Measurements from ENCODE around the gene NR2E3. TPM values are rescaled to one million over a fixed set of nuclear protein-coding genes. Genes with fewer than 3 reads are reported as not detected.

NR2E3 gene
- total and polyA plus RNA-seq, 7 donors: 0.14 to 5.4 (median 0.47) TPM; not detected in 4

DNA sequence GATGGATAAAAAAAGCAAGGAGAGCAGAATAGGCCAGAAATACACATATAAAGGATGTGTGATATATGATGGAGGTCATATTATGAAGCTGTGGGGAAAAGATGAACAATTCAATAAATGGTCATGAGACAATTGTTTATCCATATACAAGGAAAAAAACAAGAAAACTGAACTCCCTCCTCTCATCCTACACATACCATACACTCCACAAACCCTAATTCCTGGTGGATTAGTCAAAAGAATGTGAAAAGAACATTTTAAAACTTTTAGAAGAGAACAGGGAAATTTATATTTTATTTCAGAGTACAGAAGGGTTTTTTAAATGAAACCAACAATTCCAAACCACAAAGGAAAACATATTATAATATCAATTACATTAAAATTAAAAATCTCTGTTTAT, 34.5 kb upstream of the NR2E3 start:
- Histone ChIP-seq H3K4me1 (no peaks in the 10 kb centered on the region), H3K27me3 (no peaks in the 10 kb centered on the region), H3K27ac (no peak overlapping the region), H3K36me3 (no peaks in the 10 kb centered on the region), H3K4me3 (no peak overlapping the region), H3K9me3 (no peaks in the 10 kb centered on the region)
- no peak for DNase-seq
- intact Hi-C loops (cut with DNase I): no loop called here
- TF ChIP-seq POLR2AphosphoS5 (IDR thresholded peaks at IDR 0.05): no peak
- TF ChIP-seq CTCF (IDR thresholded peaks at IDR 0.05): no peak
- no peak for TF ChIP-seq EP300 (IDR thresholded peaks at IDR 0.05)
- TF ChIP-seq POLR2A (IDR thresholded peaks at IDR 0.05): no peak

GRCh38 chr15:71776304-71776703, 34.0 kb upstream of the NR2E3 start:
- Histone ChIP-seq H3K9me3 (no peaks in the 10 kb centered on the region), H3K4me1 (no peaks in the 10 kb centered on the region), H3K27ac (no peak overlapping the region), H3K36me3 (no peaks in the 10 kb centered on the region), H3K27me3 (no peaks in the 10 kb centered on the region), H3K4me3 (no peak overlapping the region)
- no peak for DNase-seq
- TF ChIP-seq EP300 (IDR thresholded peaks at IDR 0.05): no peak
- TF ChIP-seq POLR2AphosphoS5 (IDR thresholded peaks at IDR 0.05): no peak
- TF ChIP-seq CTCF (IDR thresholded peaks at IDR 0.05): no peak
- TF ChIP-seq POLR2A (IDR thresholded peaks at IDR 0.05): no peak
- 84 to 85% methylated on average over 3 of the region's 3 CpGs for WGBS, 2 donors
- intact Hi-C loops (cut with DNase I): no loop called here

DNA sequence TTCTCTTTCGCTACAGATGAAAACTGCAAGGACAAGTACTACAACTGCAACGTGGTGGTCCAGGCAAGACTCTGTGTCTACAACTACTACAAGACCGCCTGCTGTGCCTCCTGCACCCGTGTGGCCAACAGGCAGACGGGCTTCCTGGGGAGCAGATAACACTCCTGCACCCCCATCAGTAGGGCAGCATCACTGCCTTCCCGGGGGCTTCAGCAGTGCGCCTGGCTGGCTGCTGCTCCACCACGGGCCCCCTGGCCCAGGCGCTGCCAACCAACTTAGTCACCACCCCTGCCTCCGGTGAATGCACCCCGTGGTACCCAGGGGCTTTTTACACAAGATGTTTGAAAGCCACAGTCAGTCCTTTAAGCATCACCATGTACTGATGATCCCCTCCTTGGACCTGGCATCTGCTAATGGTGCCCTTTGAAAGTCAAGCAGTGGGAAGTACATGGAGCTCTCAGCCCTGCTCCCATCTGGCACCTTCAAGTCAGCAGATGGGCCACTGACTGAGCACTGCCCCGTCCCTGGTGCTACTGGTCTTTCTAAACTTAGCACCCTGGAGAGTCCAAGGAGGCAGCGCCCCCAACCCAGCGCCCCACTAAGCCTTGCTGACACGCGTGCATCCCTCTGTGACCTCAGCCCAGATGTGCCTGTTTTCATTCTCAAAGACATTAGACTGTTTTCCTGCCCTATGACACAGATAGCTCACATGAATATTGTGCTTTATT, 33.0 kb upstream of the NR2E3 start:
- Histone ChIP-seq H3K36me3 (no peaks in the 10 kb centered on the region), H3K27me3 (no peaks in the 10 kb centered on the region), H3K27ac (no peak overlapping the region), H3K9me3 (no peaks in the 10 kb centered on the region), H3K4me3 (no peak overlapping the region), H3K4me1 (no peaks in the 10 kb centered on the region)
- intact Hi-C loops (cut with DNase I): no loop called here
- WGBS, 2 donors: 90 to 93% methylated on average over 16 of the region's 16 CpGs
- DNase-seq: no peak
- no peak for TF ChIP-seq POLR2A (IDR thresholded peaks at IDR 0.05)
- TF ChIP-seq POLR2AphosphoS5 (IDR thresholded peaks at IDR 0.05): no peak
- TF ChIP-seq CTCF (IDR thresholded peaks at IDR 0.05): no peak
- TF ChIP-seq EP300 (IDR thresholded peaks at IDR 0.05): no peak

- DNase-seq: no peak
- no peak overlapping the region for H3K4me3 ChIP-seq
- H3K27ac ChIP-seq: no peak overlapping the region
- TF ChIP-seq CTCF (IDR thresholded peaks at IDR 0.05): no peak
- no peak for TF ChIP-seq EP300 (IDR thresholded peaks at IDR 0.05)
- no peak for TF ChIP-seq POLR2A (IDR thresholded peaks at IDR 0.05)
- TF ChIP-seq POLR2AphosphoS5 (IDR thresholded peaks at IDR 0.05): no peak
- no peaks in the 10 kb centered on the region for H3K9me3 ChIP-seq
- WGBS, 2 donors: 93 to 94% methylated on average over 6 of the region's 6 CpGs
- intact Hi-C loops (cut with DNase I): no loop called here
- no peaks in the 10 kb centered on the region for H3K36me3 ChIP-seq
- H3K4me1 ChIP-seq: no peaks in the 10 kb centered on the region
- H3K27me3 ChIP-seq: no peaks in the 10 kb centered on the region
Observed at GRCh38 chr15:71779073-71779797, 31.1 kb upstream of the NR2E3 start.

Data from sigmoid colon (tissue), 7 donors.